Fibroblast of lung (primary cell): ENCODE measurements around the gene TLX1. TPM values are rescaled to one million over a fixed set of nuclear protein-coding genes. Genes with fewer than 3 reads are reported as not detected.

Experiments
- DNase-seq, 2 donors: peaks; one replicate each; pipeline versions ENCODE4 v3.0.0 to v3.0.0-alpha.2; 2010; ENCODE audit warnings: low read depth in 2 of 2
- H2AFZ ChIP-seq: 2 replicates; pipeline ENCODE4 v1.5.1; 2012; ENCODE audit warnings: low read length, control low read depth, inconsistent platforms
- H3K27ac ChIP-seq: 2 replicates; pipeline ENCODE4 v1.5.1; 2011; ENCODE audit warnings: low read length, control low read depth; ENCODE audit not compliant: insufficient read depth
- H3K27me3 ChIP-seq: 2 replicates; pipeline ENCODE4 v1.5.1; 2011; ENCODE audit warnings: mild to moderate bottlenecking, low read length; ENCODE audit not compliant: control insufficient read depth, insufficient read depth
- H3K36me3 ChIP-seq: 2 replicates; pipeline ENCODE4 v1.5.1; 2011; ENCODE audit warnings: low read length; ENCODE audit not compliant: control insufficient read depth, insufficient read depth
- H3K4me1 ChIP-seq: 2 replicates; pipeline ENCODE4 v1.5.1; 2011; ENCODE audit warnings: low read length; ENCODE audit not compliant: control insufficient read depth, insufficient read depth; ENCODE audit errors: extremely low read depth
- H3K4me2 ChIP-seq: 2 replicates; pipeline ENCODE4 v1.5.1; 2011; ENCODE audit warnings: low read length, control low read depth; ENCODE audit not compliant: insufficient read depth; ENCODE audit errors: extremely low read depth
- H3K4me3 ChIP-seq, 4 experiments: fragments of 200-600 bp in 1 of 4; sonication (generic) in 1 of 4; replicated peaks in 1 of 4; 2 replicates each; pipeline ENCODE4 v1.5.1; 2011 to 2016; ENCODE audit warnings: low read length in 4 of 4, low read depth in 3 of 4, mild to moderate bottlenecking in 3 of 4, control low read depth in 2 of 4, inconsistent platforms in 1 of 4, mixed read lengths in 1 of 4; ENCODE audit not compliant: insufficient read depth in 1 of 4; ENCODE audit errors: control extremely low read depth in 1 of 4
- H3K79me2 ChIP-seq: 2 replicates; pipeline ENCODE4 v1.5.1; 2012; ENCODE audit warnings: mild to moderate bottlenecking, low read length, inconsistent platforms; ENCODE audit not compliant: control insufficient read depth, insufficient read depth
- H3K9ac ChIP-seq: 2 replicates; pipeline ENCODE4 v1.5.1; 2011; ENCODE audit warnings: mild to moderate bottlenecking, low read length, control low read depth; ENCODE audit not compliant: insufficient read depth
- H3K9me3 ChIP-seq: 2 replicates; pipeline ENCODE4 v1.5.1; 2012; ENCODE audit warnings: low read depth, low read length; ENCODE audit not compliant: control insufficient read depth, insufficient read depth
- H4K20me1 ChIP-seq: 2 replicates; pipeline ENCODE4 v1.5.1; 2011; ENCODE audit warnings: low read length; ENCODE audit not compliant: control insufficient read depth, insufficient read depth; ENCODE audit errors: extremely low read depth
- EZH2 ChIP-seq: IDR thresholded peaks from 2 replicates; pipeline ENCODE4 v1.5.1; 2012; ENCODE audit warnings: low read length, control low read depth, mild to moderate bottlenecking; ENCODE audit errors: missing control alignments
- polyA plus RNA-seq, 2 donors: library from polyadenylated mRNA; depleted of rRNA in 1 of 2; stranded (reverse) in 1 of 2; unstranded in 1 of 2; fragments of >200 nt; gene quantifications; 2 replicates each; pipeline ENCODE4 v1.2.1, GENCODE V29; 2011 to 2012; ENCODE audit warnings: missing spikeins in 1 of 2
- total RNA-seq: library from RNA; depleted of rRNA; stranded (reverse); fragments of >200 nt; gene quantifications from 2 replicates; pipeline ENCODE4 v1.2.1, GENCODE V29; 2014
- TF ChIP-seq, protein P1 (sequence below), 2 donors: IDR thresholded peaks in 1 of 2; conservative IDR thresholded peaks in 1 of 2; 1 replicate in 1 of 2; 2 replicates in 1 of 2; pipeline ENCODE4 v1.5.1; 2011 to 2012; ENCODE audit warnings: low read length in 2 of 2, control low read depth in 1 of 2, inconsistent platforms in 1 of 2, low read depth in 1 of 2, mild to moderate bottlenecking in 1 of 2

The TLX1 gene
- total and polyA plus RNA-seq, 2 donors (not counting 1 experiment from before 2014, with no cell fraction given) = not detected

DNA sequence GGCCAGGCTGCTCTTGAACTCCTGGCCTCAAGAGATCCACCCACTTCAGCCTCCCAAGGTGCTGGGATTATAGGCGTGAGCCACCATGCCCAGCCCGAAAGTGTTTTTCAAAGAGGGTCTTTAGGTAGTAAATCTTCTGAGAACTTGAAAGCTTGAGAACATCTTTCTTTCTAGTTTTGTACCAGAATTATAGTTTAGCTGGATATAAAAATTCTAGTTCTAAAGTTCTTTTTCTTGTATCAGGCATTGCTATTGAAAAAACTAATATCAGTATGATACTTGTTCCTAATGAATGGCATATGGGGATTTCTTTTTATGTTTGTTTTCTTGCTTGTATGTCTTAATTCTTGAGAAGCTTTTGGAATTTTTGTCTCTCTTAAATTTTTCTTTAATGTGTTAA is 43.2 kb downstream of the TLX1 start:
- H3K27me3 ChIP-seq = peaks cover 5% of the 10 kb centered on the region
- H3K27ac ChIP-seq = no peak overlapping the region
- TF ChIP-seq, protein P1, sequence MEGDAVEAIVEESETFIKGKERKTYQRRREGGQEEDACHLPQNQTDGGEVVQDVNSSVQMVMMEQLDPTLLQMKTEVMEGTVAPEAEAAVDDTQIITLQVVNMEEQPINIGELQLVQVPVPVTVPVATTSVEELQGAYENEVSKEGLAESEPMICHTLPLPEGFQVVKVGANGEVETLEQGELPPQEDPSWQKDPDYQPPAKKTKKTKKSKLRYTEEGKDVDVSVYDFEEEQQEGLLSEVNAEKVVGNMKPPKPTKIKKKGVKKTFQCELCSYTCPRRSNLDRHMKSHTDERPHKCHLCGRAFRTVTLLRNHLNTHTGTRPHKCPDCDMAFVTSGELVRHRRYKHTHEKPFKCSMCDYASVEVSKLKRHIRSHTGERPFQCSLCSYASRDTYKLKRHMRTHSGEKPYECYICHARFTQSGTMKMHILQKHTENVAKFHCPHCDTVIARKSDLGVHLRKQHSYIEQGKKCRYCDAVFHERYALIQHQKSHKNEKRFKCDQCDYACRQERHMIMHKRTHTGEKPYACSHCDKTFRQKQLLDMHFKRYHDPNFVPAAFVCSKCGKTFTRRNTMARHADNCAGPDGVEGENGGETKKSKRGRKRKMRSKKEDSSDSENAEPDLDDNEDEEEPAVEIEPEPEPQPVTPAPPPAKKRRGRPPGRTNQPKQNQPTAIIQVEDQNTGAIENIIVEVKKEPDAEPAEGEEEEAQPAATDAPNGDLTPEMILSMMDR (conservative IDR thresholded peaks at IDR 0.05 in 1 of 2, IDR thresholded peaks at IDR 0.05 in 1 of 2; ENCODE audit: low read depth in 1 of 2, low read length in 2 of 2) = no peak
- TF ChIP-seq EZH2 = no peak

GRCh38 chr10:101176577-101176976 is 45.5 kb downstream of the TLX1 start:
- no peak for DNase-seq
- no peak overlapping the region for H2AFZ ChIP-seq
- TF ChIP-seq, protein P1 (conservative IDR thresholded peaks at IDR 0.05 in 1 of 2, IDR thresholded peaks at IDR 0.05 in 1 of 2; ENCODE audit: low read depth in 1 of 2, low read length in 2 of 2) = no peak
- no peak for TF ChIP-seq EZH2

More for the DNA sequence above, 43.2 kb downstream of the TLX1 start:
- no peak overlapping the region for H3K4me2 ChIP-seq
- no peaks in the 10 kb centered on the region for H3K36me3 ChIP-seq
- H3K4me3 ChIP-seq = no peak overlapping the region
- DNase-seq = no peak
- H3K4me1 ChIP-seq = no peaks in the 10 kb centered on the region
- H3K9ac ChIP-seq = no peak overlapping the region
- no peaks in the 10 kb centered on the region for H3K79me2 ChIP-seq
- H3K9me3 ChIP-seq = no peaks in the 10 kb centered on the region
- no peak overlapping the region for H2AFZ ChIP-seq
- no peaks in the 10 kb centered on the region for H4K20me1 ChIP-seq

DNA sequence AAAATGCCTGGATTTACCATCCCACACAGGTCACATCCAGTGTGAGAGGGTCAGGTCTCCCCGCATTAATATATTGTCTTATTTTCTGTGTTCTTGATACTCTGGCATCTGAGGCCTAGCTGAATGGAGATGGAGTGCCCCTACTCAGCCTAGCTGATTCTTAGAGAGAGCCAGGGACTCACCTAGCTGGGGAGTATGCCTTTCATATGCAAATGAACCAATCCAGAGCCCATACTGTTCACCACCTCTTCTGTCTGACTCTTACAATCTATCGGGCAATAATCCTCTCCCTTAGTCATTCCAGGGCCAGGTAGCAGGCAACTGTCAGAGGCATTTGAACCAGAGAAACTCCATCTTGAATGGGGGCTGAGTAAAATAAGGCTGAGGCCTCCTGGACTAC is 51.8 kb downstream of the TLX1 start:
- no peak overlapping the region for H2AFZ ChIP-seq

More at GRCh38 chr10:101176577-101176976, 45.5 kb downstream of the TLX1 start:
- H3K79me2 ChIP-seq = no peaks in the 10 kb centered on the region
- H3K4me1 ChIP-seq = no peaks in the 10 kb centered on the region
- H3K36me3 ChIP-seq = no peaks in the 10 kb centered on the region
- no peaks in the 10 kb centered on the region for H4K20me1 ChIP-seq
- H3K9me3 ChIP-seq = no peaks in the 10 kb centered on the region
- no peak overlapping the region for H3K4me2 ChIP-seq
- H3K27me3 ChIP-seq = peaks cover 5% of the 10 kb centered on the region
- H3K27ac ChIP-seq = no peak overlapping the region
- no peak overlapping the region for H3K9ac ChIP-seq
- no peak overlapping the region for H3K4me3 ChIP-seq

More for the DNA sequence above, 51.8 kb downstream of the TLX1 start:
- no peak for DNase-seq
- no peaks in the 10 kb centered on the region for H3K79me2 ChIP-seq
- H3K4me1 ChIP-seq = no peaks in the 10 kb centered on the region
- no peak for TF ChIP-seq EZH2
- TF ChIP-seq, protein P1 (conservative IDR thresholded peaks at IDR 0.05 in 1 of 2, IDR thresholded peaks at IDR 0.05 in 1 of 2; ENCODE audit: low read depth in 1 of 2, low read length in 2 of 2) = no peak
- no peaks in the 10 kb centered on the region for H3K9me3 ChIP-seq
- no peak overlapping the region for H3K9ac ChIP-seq
- no peak overlapping the region for H3K27ac ChIP-seq
- H3K36me3 ChIP-seq = no peaks in the 10 kb centered on the region
- no peak overlapping the region for H3K4me3 ChIP-seq
- no peaks in the 10 kb centered on the region for H4K20me1 ChIP-seq
- H3K4me2 ChIP-seq = no peak overlapping the region
- peaks cover 2% of the 10 kb centered on the region for H3K27me3 ChIP-seq
